Measurements from ENCODE around the gene ABLIM1. TPM values are rescaled to one million over a fixed set of nuclear protein-coding genes. Genes with fewer than 3 reads are reported as not detected.

ABLIM1 gene
- total RNA-seq, 1 donor from 2014 or later: 105 TPM

DNA sequence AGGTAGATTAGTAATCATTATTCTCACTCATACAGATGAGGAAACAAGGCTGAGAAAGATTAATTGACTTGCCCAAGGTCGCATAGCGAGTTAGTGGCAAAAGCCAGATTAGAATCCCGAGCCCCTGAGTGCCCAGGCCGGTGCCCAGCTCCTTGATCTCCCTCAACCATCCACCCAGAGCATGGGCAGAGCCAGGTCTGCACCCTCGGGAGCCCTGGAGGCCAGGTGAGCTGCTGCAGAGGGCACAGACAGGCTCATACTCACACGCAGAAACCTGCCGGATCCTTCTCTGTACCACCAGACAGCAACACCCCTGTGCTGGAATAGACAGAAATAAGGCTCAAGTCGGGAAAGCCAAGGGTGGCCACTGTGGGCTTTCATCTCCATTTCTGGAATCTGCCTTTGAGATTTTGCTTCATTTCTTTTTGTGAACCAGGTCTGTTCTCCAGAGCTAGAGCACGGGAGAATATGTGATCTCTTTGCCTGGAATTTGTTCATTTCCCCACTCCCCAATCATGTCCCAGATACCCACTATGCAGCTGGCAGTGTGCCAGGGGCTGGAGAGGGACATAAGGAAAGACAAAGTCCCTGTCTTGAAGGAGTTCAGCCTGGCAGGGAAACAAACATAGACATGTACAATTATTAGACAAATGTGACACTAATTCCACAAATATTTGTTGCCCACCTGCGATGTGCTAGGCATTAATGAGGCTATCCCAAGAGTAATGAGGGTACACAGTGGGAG, 259.3 kb downstream of the ABLIM1 start:
- H3K4me3 Mint-ChIP-seq: no peak overlapping the region

GRCh38 chr10:114397651-114398145, 260.4 kb downstream of the ABLIM1 start:
- H3K9me3 Mint-ChIP-seq: no peaks in the 10 kb centered on the region
- H3K4me1 Mint-ChIP-seq: peaks cover 25% of the 10 kb centered on the region
- no peak for DNase-seq (ENCODE audit: low spot score in 2 of 2, unreplicated experiment in 2 of 2)
- H3K27ac Mint-ChIP-seq: no peak overlapping the region
- H3K36me3 Mint-ChIP-seq: no peaks in the 10 kb centered on the region
- H3K4me3 Mint-ChIP-seq: no peak overlapping the region
- H3K27me3 Mint-ChIP-seq (ENCODE audit: low read depth): peaks cover 27% of the 10 kb centered on the region
- no peak for TF ChIP-seq CTCF (IDR thresholded peaks at IDR 0.05; ENCODE audit: unreplicated experiment)

More for the DNA sequence above, 259.3 kb downstream of the ABLIM1 start:
- H3K4me1 Mint-ChIP-seq: peaks cover 31% of the 10 kb centered on the region
- no peaks in the 10 kb centered on the region for H3K9me3 Mint-ChIP-seq
- TF ChIP-seq CTCF (IDR thresholded peaks at IDR 0.05; ENCODE audit: unreplicated experiment): no peak
- no peaks in the 10 kb centered on the region for H3K36me3 Mint-ChIP-seq
- H3K27me3 Mint-ChIP-seq (ENCODE audit: low read depth): peaks cover 38% of the 10 kb centered on the region
- DNase-seq (ENCODE audit: low spot score in 2 of 2, unreplicated experiment in 2 of 2): no peak
- no peak overlapping the region for H3K27ac Mint-ChIP-seq

DNA sequence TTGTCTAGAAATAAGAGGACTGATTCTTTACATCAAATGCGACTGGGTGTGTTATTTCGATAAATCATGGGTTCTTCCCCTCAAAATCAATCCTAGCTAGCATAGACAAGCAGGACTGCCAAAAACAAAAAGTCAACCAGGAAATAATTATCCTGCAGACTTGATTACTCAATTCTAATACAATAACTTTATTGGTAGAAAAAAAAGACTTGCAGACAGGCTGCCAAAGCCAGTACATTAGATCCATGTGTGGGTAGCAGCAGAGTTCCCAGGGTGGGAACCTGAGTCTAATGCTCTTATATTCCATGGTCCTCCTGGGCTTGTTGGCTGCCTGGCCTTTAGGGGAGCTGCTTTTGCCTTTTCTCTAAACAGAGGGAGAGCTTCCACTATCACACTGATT, 261.6 kb downstream of the ABLIM1 start:
- TF ChIP-seq CTCF (IDR thresholded peaks at IDR 0.05; ENCODE audit: unreplicated experiment): no peak
- Mint-ChIP-seq H3K36me3 (no peaks in the 10 kb centered on the region), H3K27ac (no peak overlapping the region), H3K4me1 (peaks cover 25% of the 10 kb centered on the region), H3K27me3 (ENCODE audit: low read depth) (peaks cover 16% of the 10 kb centered on the region), H3K4me3 (no peak overlapping the region), H3K9me3 (no peaks in the 10 kb centered on the region)
- no peak for DNase-seq (ENCODE audit: low spot score in 2 of 2, unreplicated experiment in 2 of 2)

- Mint-ChIP-seq H3K27ac (no peak overlapping the region), H3K4me1 (peaks cover 25% of the 10 kb centered on the region), H3K4me3 (no peak overlapping the region), H3K36me3 (no peaks in the 10 kb centered on the region), H3K27me3 (ENCODE audit: low read depth) (peaks cover 8% of the 10 kb centered on the region), H3K9me3 (no peaks in the 10 kb centered on the region)
- DNase-seq (ENCODE audit: low spot score in 2 of 2, unreplicated experiment in 2 of 2): no peak
- no peak for TF ChIP-seq CTCF (IDR thresholded peaks at IDR 0.05; ENCODE audit: unreplicated experiment)
These were observed 262.6 kb downstream of the ABLIM1 start for GRCh38 chr10:114395366-114396022.

GRCh38 chr10:114394531-114394930, 263.5 kb downstream of the ABLIM1 start:
- no peak for DNase-seq (ENCODE audit: low spot score in 2 of 2, unreplicated experiment in 2 of 2)
- H3K27me3 Mint-ChIP-seq (ENCODE audit: low read depth): peaks cover 2% of the 10 kb centered on the region
- no peaks in the 10 kb centered on the region for H3K9me3 Mint-ChIP-seq
- H3K4me1 Mint-ChIP-seq: peaks cover 25% of the 10 kb centered on the region
- no peak for TF ChIP-seq CTCF (IDR thresholded peaks at IDR 0.05; ENCODE audit: unreplicated experiment)
- H3K4me3 Mint-ChIP-seq: no peak overlapping the region
- H3K36me3 Mint-ChIP-seq: no peaks in the 10 kb centered on the region
- no peak overlapping the region for H3K27ac Mint-ChIP-seq
